ENCODE measurements around the gene SEMA3B.
A peak's percentile ranks its signal among the peaks of the same experiment; 100 is the strongest.
"Not testable (repeated sequence)": the region's sequence is repeated elsewhere in the genome, so short reads cannot be mapped to it uniquely, and the experiment has no call there.

The SEMA3B gene

DNA sequence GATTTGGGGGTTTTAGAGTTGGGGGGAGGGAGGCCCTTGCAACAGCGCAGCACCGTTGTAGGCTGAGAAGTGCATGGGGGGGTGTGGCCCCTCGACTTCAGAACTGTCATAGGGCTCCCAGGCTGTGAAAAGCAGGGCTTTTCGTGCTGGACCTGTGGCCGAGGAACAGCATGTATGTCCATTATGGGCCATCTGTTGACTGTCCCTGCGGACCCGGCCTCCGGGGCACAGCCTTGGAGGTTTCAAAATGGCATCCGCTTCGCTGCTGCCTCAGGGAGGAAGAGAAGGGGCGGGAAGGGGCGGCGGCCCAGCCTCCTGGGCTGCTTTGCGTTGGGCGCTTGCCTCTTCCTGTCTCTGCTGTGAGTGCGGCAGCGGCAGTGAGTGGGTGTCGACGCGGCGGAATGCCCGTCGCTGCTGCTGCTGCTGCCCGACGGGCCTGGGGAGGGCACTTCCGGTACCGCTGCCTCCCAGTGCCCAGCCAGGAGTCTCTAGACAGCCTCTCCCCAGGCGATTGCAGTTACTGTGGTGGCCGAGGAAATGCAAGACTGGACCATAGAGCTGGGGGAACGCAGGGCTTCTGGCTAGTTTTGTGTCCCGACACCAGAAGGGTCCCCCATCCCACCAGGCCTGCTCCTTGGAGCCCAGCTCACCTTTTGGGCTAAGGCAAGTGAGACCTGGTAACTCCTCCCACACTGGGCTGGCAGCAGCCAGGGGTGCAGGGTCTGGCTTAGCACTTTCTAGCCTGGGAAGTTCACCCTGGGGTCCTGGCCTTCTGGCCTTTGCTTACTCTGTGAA, 31.0 kb upstream of the SEMA3B start:
- FAIRE-seq (peak; percentile 90), DNase-seq (ENCODE audit: low spot score) (peak; percentile 90)

DNA sequence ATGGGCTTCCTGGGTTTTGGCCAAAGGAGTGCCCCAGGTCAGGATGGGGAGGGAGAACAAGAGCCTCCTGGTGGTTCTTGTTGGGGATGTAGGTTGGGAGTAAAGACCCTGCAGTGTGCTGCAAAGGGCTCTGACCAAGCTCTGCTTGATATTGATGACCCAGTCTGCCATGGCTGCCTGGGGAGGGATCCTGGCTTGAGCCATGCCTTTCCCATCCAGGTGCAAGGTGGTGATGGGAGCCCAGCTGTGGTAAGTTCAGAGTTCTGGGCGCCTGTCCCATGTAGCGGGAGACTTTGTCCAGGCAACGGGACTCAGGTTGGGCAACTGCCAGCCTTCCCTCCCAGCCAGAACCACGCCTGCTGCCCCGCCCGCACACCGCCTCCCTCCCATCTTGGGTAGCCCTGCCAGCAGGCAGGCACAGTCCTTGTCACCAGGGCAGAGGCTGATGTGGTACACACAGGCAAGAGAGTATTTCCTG, 30.4 kb upstream of the SEMA3B start:
- FAIRE-seq (peak; percentile 74), DNase-seq (ENCODE audit: low spot score) (peak; percentile 49)

DNA sequence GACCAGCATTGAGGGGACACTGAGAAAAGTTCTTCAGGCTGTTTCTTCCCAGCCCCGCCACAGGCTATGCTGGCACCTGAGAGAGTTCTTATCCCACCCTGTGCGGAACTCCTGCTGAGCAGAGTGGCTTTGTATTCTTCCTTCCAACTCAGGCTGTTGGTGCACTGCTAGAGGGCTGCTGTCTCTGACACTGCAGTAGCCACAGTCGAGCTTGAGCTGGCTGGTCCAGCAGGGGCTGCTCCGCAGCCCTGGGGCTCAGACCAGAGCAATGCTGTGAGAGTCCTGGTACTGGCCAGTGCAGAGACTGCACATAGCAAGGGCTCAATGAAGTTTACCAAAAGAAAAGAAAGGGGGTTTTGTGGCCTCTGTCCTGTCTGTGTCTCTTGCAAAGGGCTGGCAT, 29.3 kb upstream of the SEMA3B start:
- FAIRE-seq: no peak
- no peak for DNase-seq (ENCODE audit: low spot score)

DNA sequence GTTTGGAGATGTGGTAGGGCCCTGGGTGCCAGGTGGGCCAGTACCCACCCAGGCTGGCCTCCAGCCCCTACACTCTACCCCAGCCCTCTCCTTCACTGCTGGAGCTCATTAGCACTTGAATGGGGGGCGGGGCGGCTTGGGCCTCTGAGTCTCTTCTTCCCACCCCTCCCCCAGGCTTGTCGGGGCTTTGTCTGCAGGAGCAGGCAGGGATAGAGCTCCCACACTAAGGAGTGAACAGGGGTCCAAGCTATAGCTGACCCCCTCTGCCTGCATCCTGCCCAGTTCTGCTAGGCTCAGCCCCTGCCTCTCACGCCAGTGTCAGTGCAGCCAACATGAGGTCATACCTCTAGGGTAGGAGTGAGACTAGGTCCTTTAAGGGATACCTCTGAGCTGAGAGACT, 27.8 kb upstream of the SEMA3B start:
- DNase-seq (ENCODE audit: low spot score): no peak
- FAIRE-seq: no peak

DNA sequence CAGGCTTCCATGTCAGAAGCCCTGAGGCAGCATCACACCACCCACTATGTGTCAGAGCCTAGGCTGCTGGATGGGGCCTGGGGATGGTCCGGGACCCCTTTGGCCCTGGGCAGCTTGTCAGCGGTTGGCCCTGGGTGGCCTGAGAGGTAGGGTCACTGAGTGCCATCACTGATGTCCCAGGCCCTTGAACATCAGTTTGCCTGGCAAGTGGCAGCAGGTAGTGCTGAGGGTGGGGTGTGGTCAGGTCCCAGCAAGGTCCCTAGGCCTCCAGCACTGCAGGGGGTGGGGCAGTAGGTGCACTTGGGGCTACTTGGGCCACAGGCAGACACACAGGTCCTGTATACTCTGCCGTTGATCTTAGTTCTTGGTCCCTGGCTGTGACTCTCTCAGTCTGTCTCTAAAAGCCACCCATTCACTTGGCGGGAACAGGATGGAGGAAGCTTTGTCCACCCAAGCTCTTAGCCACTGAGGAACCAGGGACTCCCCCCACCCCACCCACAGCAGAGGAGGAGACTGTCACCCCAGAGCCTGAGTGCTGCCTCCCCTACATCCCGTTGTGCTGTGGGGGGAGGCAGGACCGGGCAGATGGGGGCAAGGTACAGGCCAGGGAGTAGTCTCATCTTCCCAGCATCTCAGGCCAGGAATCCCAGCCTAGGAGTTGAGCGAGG, 27.1 kb upstream of the SEMA3B start:
- DNase-seq (ENCODE audit: low spot score) (no peak), FAIRE-seq (no peak)

DNA sequence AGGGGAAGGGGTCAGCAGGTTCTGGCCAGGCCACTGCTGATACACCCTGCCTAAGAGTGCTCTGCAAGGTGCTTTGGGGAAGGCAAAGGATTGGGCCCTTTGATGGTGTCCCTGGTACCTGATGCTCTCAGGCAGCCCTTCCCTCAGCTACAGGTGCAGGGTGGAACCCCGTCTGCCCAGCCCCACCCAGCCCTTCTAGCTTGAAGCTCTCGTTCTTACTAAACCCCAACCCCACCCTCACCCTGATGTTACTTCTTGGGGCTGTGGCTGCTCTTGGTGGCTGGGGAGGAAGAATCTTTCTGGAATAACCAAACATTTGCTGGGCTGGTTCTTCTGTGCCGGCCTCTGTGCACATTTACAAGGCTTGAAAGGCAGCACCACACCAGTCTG, 26.6 kb upstream of the SEMA3B start:
- FAIRE-seq (no peak), DNase-seq (ENCODE audit: low spot score) (no peak)

DNA sequence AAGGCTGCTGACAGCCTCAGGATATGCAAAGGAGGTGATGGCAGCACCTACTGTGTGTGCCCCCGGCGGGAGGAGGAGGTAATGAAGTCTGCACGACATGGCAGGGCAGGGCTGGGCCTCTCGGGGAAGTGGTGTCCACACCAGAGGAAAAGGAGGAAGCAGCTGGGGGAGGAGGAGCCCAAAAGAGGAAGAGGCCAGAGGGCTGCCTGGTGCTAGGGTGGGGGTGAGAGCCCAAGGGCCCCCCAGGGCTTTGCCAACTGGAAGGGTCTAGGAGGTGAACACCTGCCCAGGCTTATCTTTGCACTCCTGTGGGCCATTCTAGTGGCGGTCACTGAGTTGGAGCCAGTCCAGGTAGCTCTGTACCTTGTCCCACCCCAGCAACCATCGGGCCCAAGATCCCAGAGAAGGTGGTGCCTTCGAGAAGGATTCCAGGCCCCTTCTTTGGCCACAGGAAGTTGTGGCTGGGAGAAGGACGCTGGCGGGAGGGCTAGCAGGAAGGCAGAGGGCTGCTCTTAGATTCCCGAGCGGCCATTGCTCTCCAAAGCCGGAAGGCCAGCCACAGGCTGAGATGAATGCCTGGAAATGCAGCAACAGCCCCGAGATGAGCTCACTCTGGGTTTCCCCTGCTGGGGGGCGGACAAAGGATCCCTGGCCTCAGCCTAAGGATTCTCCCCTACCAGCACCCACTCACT, 25.9 kb upstream of the SEMA3B start:
- no peak for FAIRE-seq
- DNase-seq (ENCODE audit: low spot score): no peak

DNA sequence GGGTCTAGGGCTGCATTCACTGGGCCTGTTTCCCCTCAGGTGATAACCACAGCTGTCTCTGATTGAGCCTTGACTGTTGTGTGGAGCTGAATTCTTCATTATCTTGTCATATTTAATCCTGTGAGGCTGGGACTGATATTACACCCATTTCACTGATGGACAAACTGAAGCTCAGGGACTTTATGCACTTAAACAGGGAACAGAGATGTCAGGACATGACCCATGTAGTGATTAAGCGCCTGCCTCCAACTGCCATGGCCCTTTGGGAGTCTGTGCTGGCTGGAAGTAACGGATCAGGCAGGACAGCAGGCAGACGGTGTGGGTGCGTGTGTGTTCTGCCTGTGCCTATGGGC, 25.4 kb upstream of the SEMA3B start:
- no peak for DNase-seq (ENCODE audit: low spot score)
- no peak for FAIRE-seq

DNA sequence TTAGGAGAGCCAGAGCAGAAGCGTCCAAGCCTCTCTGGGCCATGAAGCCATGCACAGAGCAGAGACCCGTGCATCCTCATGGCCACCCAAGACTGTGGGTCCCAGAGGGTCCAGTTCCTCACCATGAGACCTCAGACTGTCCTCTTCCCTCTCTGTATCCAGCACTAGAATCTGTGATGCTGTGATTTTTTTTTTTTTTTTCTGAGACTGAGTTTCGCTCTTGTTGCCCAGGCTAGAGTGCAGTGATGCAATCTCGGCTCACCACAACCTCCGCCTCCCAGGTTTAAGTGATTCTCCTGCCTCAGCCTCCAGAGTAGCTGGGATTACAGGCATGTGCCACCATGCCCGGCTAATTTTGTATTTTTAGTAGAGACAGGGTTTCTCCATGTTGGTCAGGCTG, 24.1 kb upstream of the SEMA3B start:
- not testable (repeated sequence) for FAIRE-seq; DNase-seq (ENCODE audit: low spot score)

DNA sequence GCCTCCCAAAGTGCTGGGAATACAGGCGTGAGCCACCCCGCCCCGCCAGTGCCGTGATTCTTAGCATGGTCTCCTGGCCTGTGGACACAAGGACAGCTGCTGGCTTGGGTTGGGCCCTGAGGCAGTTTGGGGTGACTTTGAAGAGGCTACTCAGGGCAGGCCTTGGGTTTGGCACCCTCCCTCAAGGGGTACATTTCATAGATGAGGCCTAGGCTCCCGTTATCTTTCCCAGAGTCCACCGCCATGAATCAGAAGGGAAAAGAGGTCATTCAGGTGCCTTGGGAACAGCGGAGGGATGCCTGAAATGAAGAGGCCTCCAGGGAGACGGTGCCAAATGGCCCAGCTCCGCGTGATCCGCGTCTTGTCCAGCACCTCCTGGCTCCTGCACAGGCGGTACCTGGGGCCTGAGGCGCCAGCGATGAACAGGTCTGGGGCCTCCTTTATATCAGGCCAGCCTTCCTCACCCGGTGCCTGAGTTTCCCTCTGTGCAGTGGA, 23.6 kb upstream of the SEMA3B start:
- no peak for DNase-seq (ENCODE audit: low spot score)
- no peak for FAIRE-seq

DNA sequence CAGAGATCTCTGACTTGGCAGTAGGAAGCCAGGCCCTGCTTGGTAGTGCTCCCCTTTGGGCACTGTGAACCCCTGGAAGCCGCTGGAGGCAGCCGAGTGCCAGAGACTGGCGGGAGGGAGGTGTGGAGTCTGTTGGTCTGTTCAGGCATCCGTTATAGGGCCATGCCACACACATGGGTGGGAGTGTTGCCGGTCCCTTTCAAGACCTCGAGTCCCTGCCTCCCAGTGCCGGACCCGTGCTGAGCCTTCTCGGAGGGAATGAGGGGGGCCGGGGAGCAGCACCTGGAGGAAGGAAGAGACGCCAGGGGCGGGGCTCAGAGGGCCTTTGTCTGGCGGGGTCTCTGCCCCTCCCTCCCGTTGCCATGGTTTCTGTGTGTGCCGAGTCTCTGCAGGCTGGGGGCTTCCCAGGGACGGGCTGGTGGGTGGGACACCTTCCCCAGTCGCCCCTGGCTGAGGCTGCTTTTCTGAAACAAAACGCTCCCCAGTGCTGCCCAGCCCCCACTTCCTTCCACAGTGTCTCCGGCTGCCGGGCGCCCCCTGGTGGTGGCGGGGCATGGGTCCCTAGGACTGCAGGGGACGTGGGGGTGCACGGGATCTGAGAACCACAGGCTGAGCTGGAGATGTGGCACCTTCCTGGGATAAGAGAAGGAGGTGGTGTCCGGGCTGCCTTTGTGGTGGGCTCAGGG, 23.0 kb upstream of the SEMA3B start:
- DNase-seq (ENCODE audit: low spot score): peak; percentile 82
- FAIRE-seq: no peak

DNA sequence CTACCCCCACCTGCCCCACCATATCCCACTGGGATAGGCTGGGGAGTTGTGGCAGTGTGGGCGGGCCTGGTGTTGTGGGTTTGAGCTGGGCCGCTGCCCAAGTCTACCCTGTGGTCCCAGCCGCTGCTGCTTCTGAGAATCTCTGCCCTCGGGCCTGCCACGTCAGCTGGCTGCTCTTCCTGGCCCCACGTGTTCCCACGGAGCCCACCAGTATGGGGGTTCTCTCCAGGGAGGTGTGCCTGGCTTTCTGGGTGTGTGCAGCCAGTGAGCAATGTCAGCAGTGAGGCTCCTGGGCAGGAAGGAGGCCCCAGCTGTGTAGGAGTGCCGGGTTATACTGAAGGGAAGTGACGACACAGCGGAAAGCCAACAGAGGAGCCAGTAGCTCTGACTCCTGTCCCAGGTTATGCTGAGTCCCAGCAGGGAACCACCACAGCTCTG, 22.4 kb upstream of the SEMA3B start:
- no peak for FAIRE-seq
- no peak for DNase-seq (ENCODE audit: low spot score)

DNA sequence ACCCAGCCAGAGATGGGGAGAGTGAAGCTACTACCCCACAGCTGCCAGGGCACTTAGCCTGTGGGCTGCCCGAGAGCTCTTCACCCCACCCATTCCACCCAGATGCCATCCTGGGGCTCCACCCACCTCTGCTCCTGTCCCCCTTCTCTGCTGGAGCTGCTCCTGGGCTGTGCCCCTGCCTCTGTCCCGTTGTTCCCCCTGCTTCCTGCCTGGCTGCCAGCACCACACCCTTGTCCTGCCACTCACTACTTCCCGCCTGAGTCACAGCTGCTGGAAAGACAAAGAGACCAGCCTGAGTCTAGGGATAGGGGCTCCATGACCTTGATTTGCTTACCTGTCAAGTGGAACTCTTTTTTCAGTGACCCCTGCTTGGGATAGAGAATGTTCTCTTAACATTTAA, 20.6 kb upstream of the SEMA3B start:
- FAIRE-seq: no peak
- DNase-seq (ENCODE audit: low spot score): no peak

DNA sequence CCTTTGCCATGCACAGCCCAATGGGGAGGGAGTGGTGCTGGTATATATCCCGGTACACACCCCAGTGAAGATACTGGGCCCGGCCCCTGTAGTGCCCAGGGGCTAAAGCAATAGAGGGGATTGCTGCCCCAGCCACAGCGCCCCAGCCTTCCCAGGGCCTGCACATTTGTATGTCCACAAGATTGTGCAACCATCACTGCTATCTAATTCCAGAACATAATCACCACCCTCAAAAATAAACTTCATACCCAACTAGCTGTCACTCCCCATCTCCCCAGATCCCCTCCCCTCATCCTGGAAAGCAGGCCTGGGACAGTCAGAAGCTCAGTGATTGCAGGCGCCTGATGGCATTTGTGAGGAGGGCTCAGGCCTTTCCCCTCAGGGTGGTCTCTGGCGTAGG, 19.5 kb upstream of the SEMA3B start:
- FAIRE-seq (no peak), DNase-seq (ENCODE audit: low spot score) (no peak)

DNA sequence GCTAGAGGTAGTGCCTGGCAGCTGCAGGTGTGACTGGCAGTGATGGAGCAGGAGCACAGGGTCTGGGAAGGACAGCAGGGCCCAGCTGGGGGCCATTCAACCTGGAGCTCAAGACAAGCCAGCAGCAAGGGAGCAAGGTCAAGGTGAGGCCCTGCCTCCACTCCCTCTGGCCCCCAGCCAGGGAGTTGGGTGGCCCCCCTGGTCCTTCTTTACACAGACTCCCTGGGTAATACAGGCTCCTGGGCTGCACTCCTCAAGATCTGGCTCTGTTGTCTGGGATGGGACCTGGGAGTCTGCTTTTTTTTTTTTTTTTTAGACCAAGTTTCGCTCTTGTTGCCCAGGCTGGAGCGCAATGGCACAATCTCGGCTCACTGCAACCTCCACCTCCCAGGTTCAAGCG, 18.4 kb upstream of the SEMA3B start:
- DNase-seq (ENCODE audit: low spot score) (no peak), FAIRE-seq (no peak)

DNA sequence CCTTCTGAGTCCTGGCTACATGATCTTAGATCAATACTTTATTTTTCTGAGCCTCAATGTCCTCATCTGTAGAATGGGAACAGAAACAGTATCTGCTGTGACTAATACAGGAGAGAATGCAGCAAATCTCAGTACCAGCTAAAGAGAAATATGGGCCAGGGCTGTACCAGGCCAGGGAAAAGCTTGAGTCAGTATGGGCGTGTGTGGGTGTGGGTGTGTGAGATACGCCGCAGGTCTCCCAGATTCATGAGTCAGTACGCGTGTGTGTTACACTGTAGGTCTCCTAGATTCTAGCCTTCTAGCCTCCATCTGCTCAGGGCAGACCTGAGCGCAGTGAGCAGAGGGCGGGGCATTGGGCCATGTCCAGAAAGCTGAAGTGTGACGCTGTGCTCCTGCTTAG, 17.7 kb upstream of the SEMA3B start:
- DNase-seq (ENCODE audit: low spot score) (peak; percentile 52), FAIRE-seq (peak; percentile 58)

DNA sequence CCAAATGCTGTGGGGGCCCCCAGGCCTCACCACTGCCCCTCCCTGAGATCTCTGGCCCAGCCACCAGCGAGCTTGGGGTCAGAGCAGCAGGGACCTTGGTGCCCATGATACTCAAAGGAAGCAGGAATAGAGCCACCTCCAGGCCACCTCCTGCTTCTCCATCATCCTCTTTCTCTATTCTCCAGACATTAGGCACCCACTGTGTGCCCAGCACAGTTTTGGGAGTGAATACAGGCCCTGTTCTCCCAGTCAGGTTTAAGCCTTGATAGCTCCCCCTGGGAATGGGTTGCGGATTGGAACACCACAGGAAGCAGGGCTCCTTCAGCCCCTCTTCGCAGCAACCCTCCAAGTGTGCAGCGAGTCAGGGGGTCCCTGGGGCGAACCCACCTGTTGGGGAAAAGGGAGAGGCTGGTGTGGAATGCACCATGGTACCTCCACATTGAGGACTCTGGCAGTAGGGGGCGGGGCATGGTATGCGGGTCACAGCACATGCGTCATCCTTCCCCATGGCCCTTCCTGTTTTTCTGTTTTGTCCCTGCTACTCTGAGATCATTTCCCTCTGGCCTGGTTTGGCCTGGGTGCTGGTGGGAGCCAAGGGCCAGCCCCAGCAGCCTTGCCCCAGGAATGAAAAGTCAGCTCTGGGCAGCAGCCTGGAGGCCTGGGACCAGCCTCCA, 14.2 kb upstream of the SEMA3B start:
- no peak for DNase-seq (ENCODE audit: low spot score)
- no peak for FAIRE-seq

DNA sequence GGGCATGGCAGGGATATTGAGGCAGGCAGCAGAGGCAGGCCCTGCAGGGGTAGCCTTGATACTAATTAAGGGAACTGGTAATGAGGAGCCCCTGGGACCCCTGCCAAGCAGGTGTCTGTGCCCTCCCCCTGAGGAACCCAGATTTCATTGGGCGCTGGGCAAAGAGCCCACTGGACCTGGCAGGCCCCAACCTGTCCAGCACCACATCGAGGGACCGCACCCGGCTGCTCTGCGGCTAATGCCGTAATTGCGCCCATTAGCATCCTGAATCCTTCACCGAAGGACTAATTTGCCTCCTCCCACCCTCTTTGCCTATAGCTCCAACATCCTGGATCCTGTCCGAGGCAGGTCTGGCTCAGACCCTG, 13.7 kb upstream of the SEMA3B start:
- DNase-seq (ENCODE audit: low spot score): no peak
- FAIRE-seq: no peak

DNA sequence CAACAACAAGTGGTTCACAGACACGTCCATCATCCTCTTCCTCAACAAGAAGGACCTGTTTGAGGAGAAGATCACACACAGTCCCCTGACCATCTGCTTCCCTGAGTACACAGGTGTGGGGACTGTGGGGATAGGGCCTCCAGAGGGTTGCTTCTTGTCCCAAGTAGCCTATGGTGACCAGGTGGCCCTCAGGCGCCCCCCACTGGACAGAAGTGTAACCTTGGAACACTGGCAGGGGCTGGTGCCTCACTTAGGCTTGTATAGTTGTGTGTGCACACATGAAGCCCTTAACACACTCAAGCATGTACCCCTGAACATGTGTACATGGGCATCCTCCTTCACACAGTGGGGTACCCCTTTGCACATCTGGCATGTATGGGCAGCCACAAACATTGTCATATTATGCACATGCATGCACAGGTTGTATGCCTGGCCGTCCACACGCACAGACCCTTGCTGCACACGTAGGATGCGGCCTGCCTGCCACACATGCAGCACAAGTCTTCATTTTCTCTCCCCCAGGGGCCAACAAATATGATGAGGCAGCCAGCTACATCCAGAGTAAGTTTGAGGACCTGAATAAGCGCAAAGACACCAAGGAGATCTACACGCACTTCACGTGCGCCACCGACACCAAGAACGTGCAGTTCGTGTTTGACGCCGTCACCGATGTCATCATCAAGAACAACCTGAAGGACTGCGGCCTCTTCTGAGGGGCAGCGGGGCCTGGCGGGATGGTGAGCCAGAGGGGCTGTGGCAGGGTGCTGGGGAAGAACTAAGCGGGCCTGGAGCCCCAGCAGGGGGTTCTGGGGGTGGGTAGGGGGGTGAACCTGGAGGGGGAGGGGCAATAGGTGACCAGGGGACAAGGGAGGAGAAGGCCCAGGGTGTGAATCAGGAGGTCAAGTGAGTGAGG, 11.7 kb upstream of the SEMA3B start:
- FAIRE-seq (peak; percentile 92), DNase-seq (ENCODE audit: low spot score) (no peak)

DNA sequence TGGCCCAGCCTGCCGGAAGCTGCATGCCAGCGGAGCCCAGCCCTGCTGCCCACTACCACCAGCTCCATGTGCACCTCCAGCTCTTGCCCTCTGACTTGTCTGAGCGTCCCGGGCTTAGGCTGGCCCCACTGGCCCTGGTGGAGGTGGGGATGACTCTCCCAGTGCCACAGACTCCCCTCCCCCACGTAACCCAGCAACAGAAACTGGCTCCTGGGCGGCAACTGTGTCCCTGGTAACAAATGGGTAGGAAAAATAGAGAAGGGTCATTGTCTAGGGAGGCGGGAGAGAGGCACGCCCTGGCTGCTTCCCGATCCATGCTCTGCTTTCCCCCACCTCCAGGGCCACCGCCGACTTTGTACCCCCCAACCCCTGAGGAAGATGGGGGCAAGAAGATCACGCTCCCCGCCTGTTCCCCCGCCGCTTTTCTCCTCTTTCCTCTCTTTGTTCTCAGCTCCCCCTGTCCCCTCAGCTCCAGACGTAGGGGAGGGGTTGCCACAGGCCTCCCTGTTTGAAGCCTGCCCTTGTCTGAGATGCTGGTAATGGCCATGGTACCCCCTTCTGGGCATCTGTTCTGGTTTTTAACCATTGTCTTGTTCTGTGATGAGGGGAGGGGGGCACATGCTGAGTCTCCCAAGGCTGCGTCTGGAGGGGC, 10.8 kb upstream of the SEMA3B start:
- no peak for FAIRE-seq
- no peak for DNase-seq (ENCODE audit: low spot score)
